Left lung (tissue), 10 donors: Measurements from ENCODE around the gene CDK5RAP3. TPM values are rescaled to one million over a fixed set of nuclear protein-coding genes. Genes with fewer than 3 reads are reported as not detected.

Source experiments
- ATAC-seq: fragments of 200-7000 bp; cut with Tn5 transposase; one replicate; pipeline ENCODE4 v1.9.1; 2020; ENCODE audit warnings: moderate library complexity
- DNase-seq, 4 donors: peaks; one replicate each; pipeline ENCODE4 v3.0.0-alpha.2; 2013 to 2020
- H3K27ac ChIP-seq, 2 donors: fragments of 200-600 bp; sonication (generic) in 1 of 2; one replicate each; pipeline versions ENCODE4 v1.5.0 to v1.8.0; 2020 to 2021
- H3K27me3 ChIP-seq, 2 donors: fragments of 200-600 bp; sonication (generic) in 1 of 2; one replicate each; pipeline versions ENCODE4 v1.5.0 to v1.8.0; 2020 to 2021
- H3K36me3 ChIP-seq, 2 donors: fragments of 200-600 bp; sonication (generic) in 1 of 2; one replicate each; pipeline versions ENCODE4 v1.5.0 to v1.8.0; 2020 to 2021
- H3K4me1 ChIP-seq, 2 donors: fragments of 200-600 bp; one replicate each; pipeline ENCODE4 v1.8.0; 2021
- H3K4me3 ChIP-seq, 2 donors: fragments of 200-600 bp; sonication (generic) in 1 of 2; one replicate each; pipeline versions ENCODE4 v1.5.0 to v1.8.0; 2020 to 2021; ENCODE audit warnings: mild to moderate bottlenecking in 1 of 2
- H3K9me3 ChIP-seq, 2 donors: fragments of 200-600 bp; sonication (generic) in 1 of 2; one replicate each; pipeline versions ENCODE4 v1.5.0 to v1.8.0; 2020 to 2021
- intact Hi-C, 2 donors: fragments of 100-400 bp; cut with DNase I; formaldehyde crosslinking; loops; one replicate each; pipeline versions ENCODE4 v1.11.2 to v1.14.2; 2022
- polyA plus RNA-seq, 6 donors: library from polyadenylated mRNA; unstranded; fragments of 120-200 nt; gene quantifications; one replicate each; pipeline ENCODE4 v1.2.1, GENCODE V29; 2013; ENCODE audit not compliant: insufficient read length in 6 of 6
- total RNA-seq, 2 donors: library from RNA; stranded (reverse); fragmentation: NEBNext Ultra II Directional; extraction: Animal tissue kit (Norgen Biotek cat#: 25700); gene quantifications; one replicate each; pipeline ENCODE4 v1.2.1, GENCODE V29; 2021
- TF ChIP-seq, protein P1 (sequence below), 2 donors: fragments of 200-600 bp; sonication (generic) in 1 of 2; IDR thresholded peaks; one replicate each; pipeline versions ENCODE4 v1.5.0 to v1.8.0; 2021; ENCODE audit warnings: antibody characterized with exemption in 2 of 2
- donor health status: DM: no; HTN: yes; CAD: no.
- donor health status: DM: no; HTN: no; CAD: no.

CDK5RAP3 gene
- total and polyA plus RNA-seq, 8 donors, result 136 to 182 (median 159) TPM

DNA sequence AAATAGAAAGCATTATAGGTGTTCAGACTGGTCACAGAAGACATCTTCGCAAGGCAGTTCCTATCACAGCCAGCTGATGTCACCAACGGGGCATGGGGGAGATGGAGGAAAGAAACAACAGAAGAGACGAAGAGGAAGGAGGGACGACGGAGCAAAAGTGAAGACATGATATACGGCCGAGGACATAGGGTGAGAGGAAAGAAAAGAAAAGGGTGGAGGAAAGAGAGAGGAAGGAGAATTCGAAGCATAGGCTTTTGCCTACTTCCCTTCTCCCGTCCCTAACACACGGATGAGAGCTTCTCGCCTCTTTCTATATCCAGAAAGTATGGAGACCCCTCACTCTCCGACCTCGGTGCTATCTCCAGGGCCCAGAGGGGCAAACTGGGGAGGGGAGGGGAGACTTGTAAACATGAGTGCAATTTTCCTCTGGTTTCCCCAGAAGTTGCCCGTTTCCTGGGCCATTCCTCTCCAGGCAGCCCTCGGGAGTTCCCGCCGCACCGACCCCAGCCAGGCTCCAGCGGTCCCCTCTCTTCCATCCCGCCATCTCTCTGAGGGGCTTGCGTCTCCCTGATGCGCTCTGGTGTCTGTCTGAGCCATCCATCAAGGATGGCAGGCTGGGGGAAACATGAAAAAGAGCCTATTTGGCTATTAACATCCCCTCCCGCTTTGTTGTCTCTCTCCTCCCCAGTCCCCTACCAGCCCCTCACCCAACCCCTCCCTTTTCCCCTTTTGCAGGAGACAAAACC, 40.7 kb downstream of the CDK5RAP3 start:
- H3K27me3 ChIP-seq, result peaks cover 10 to 84% of the 10 kb centered on the region in 2 donors
- no peak overlapping the region for H3K27ac ChIP-seq
- peak overlapping the region; percentile 9 to 24 for H3K4me3 ChIP-seq
- TF ChIP-seq, protein P1, sequence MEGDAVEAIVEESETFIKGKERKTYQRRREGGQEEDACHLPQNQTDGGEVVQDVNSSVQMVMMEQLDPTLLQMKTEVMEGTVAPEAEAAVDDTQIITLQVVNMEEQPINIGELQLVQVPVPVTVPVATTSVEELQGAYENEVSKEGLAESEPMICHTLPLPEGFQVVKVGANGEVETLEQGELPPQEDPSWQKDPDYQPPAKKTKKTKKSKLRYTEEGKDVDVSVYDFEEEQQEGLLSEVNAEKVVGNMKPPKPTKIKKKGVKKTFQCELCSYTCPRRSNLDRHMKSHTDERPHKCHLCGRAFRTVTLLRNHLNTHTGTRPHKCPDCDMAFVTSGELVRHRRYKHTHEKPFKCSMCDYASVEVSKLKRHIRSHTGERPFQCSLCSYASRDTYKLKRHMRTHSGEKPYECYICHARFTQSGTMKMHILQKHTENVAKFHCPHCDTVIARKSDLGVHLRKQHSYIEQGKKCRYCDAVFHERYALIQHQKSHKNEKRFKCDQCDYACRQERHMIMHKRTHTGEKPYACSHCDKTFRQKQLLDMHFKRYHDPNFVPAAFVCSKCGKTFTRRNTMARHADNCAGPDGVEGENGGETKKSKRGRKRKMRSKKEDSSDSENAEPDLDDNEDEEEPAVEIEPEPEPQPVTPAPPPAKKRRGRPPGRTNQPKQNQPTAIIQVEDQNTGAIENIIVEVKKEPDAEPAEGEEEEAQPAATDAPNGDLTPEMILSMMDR (IDR thresholded peaks at IDR 0.05), result peak in 1 of 2 donors; percentile 12
- peaks cover 8 to 19% of the 10 kb centered on the region in 2 donors for H3K4me1 ChIP-seq
- DNase-seq, result peak in 1 of 4 donors; percentile 23
- H3K9me3 ChIP-seq, result no peaks in the 10 kb centered on the region
- peak; percentile 75 for ATAC-seq
- intact Hi-C loops, result loop anchor here in 1 of 2 donors (10.0 kb wide), 1 partner anchor 67 kb away; the partner anchor contains the start of gene PNPO
- no peaks in the 10 kb centered on the region for H3K36me3 ChIP-seq

DNA sequence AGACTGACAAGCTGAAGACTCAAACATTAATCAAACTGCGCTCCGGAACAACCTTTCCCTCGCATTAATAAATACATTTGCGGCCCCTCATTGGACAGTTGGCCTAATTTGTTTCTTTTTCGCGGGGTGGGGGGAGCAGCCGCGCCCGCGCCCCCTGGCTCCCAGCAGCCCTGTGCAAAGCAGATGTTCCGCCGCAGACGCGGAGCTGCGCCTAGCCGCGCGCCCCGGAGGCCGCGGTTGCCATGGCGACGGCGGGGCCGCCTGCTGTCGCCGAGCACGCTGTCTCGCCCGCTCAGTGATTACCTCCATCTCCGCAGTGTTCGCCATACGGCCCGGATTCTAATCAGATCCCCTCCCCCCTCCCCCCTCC, 41.2 kb downstream of the CDK5RAP3 start:
- Histone ChIP-seq H3K27ac (no peak overlapping the region), H3K27me3 (peaks cover 10 to 81% of the 10 kb centered on the region in 2 donors), H3K36me3 (no peaks in the 10 kb centered on the region), H3K9me3 (no peaks in the 10 kb centered on the region), H3K4me1 (peaks cover 8 to 21% of the 10 kb centered on the region in 2 donors), H3K4me3 (peak overlapping the region; percentile 9 to 24)
- intact Hi-C loops, result loop anchor here in 1 of 2 donors (10.0 kb wide), 1 partner anchor 67 kb away; the partner anchor contains the start of gene PNPO
- TF ChIP-seq, protein P1 (IDR thresholded peaks at IDR 0.05), result no peak
- ATAC-seq (peak; percentile 73), DNase-seq (peak in 3 of 4 donors; percentile 22 to 89 (median 76))

DNA sequence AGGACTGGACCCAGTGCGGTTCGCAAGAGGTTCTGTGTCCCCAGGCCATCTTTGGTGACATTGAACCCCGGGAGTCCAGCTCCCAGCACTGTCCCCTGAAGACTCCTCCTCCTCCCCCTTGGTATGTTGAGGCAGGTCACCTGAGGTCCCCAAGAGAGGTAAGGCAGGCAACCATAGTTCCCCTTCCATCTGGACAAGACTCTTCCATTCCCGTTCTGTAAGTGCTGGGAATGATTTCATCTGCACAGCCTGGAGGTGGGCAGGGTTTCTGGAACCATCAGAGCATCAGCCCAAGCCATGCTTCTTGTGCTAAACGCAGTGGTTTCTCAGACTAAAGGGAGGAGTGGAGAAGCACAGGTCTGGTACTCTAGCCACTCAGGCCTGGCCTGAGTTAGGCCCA, 41.7 kb downstream of the CDK5RAP3 start:
- no peak overlapping the region for H3K27ac ChIP-seq
- H3K4me3 ChIP-seq, result no peak overlapping the region
- intact Hi-C loops, result loop anchor here in 1 of 2 donors (10.0 kb wide), 1 partner anchor 68 kb away; the partner anchor contains the start of gene PNPO

DNA sequence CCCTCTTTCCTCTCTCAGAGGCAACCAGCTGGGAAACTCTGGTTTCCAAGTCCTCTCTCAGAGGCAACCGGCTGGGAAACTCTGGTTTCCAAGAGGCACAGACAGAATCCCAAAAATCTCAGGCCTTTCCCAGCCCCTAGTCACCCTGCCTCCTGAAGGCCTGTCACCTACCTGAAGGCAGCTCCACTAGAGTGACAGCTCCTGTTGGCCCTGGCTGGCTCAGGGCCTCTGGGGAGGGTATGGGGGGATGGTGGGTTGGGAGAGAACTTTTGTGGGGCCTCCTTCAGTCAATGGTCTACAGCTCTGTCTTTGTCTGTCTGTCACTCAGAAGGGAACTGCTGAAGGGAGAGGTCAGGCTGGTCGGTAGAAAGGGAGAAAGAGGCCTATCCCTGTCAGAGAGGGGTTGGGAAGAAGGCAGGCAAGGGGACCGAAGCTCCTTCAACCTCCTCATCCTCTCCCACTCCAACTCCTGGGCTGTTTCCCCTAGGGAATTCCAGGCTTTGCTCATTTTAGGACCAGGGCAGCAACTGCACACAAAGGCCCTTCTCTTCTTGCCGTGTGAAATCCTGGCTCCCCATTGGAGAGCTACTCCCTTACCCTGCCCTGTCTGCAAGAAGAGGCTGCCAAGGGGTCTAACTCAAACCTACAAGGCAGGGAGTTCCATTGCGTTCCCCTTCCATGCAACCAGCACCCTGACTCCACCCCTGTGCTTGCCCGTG, 43.1 kb downstream of the CDK5RAP3 start:
- TF ChIP-seq, protein P1 (IDR thresholded peaks at IDR 0.05), result no peak
- Histone ChIP-seq H3K4me1 (peaks cover 8 to 37% of the 10 kb centered on the region in 2 donors), H3K9me3 (no peaks in the 10 kb centered on the region), H3K36me3 (no peaks in the 10 kb centered on the region), H3K27ac (no peak overlapping the region), H3K27me3 (peaks cover 10 to 66% of the 10 kb centered on the region in 2 donors), H3K4me3 (no peak overlapping the region)
- intact Hi-C loops, result loop anchor here in 1 of 2 donors (10.0 kb wide), 1 partner anchor 69 kb away; the partner anchor contains the start of gene PNPO
- DNase-seq (no peak), ATAC-seq (no peak)

More for the DNA sequence above, 41.7 kb downstream of the CDK5RAP3 start:
- ATAC-seq (no peak), DNase-seq (no peak)
- Histone ChIP-seq H3K27me3 (peaks cover 10 to 76% of the 10 kb centered on the region in 2 donors), H3K4me1 (peaks cover 8 to 26% of the 10 kb centered on the region in 2 donors), H3K9me3 (no peaks in the 10 kb centered on the region), H3K36me3 (no peaks in the 10 kb centered on the region)
- TF ChIP-seq, protein P1 (IDR thresholded peaks at IDR 0.05), result no peak
